GM21447 (cell line): ENCODE measurements around the gene DNAJC24.
"Not testable (repeated sequence)": the region's sequence is repeated elsewhere in the genome, so short reads cannot be mapped to it uniquely, and the experiment has no call there.

Experiments
- ATAC-seq: cut with Tn5 transposase; IDR thresholded peaks from one replicate; pipeline ENCODE4 v1.9.1; 2021; ENCODE audit not compliant: unreplicated experiment

DNAJC24 gene, protein sequence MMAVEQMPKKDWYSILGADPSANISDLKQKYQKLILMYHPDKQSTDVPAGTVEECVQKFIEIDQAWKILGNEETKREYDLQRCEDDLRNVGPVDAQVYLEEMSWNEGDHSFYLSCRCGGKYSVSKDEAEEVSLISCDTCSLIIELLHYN

DNA sequence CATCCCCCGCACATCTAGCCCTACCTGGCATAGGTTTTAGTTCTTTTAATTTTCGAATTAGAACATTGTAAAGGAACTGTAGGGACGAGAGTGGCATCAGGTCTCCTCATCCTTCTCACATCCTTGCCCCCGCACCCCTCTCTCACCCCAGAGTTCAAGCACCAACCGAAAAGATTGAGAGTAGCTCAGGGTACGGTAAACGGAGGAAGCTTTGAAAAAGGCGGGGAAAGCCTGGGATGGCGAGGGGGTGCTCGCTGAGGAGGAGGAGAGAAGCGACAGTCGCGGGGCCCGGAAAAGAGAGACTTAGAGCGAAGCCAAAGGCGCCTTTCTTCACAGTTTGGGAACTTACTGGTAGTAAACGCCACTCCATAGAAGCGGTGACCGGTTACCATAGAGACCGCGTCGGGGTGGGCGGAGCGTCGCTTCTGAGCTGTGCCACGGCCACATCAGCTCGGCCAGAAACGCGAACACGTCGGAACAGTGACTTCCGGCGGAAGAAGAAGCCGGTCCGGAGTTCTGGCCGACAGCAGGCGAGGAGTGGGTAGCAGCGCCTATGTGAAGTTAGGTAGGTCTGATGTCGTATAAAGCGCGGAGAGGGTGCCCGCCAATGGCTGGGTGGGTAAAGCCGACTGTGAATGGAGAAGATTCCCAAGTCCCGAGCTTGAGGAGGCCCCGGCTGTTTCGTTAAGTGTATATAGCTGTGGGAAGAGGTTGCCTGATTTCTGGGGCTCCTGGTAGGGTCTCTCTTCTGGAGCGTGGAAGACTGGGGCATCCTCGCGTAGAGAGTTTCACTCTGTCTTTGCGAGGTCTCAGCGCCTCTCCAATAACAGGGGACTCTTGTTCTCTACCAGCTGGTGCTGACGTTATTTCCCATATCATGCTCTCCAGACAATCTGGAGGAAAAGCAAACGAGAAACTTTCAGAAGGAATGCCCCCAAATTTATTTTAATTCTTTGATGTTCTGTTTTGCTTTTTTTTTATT is at the start of gene DNAJC24, which contains the start of gene DCDC1:
TSS of gene DNAJC24 (plus strand) at position 513 of the 982 bp plus-strand sequence. CDS start 889 bp downstream, outside the sequence.
TSS of gene DCDC1 (minus strand) at position 392 of the 982 bp plus-strand sequence. CDS start 41,459 bp downstream, outside the sequence.
- ATAC-seq, result peak; percentile 98

DNA sequence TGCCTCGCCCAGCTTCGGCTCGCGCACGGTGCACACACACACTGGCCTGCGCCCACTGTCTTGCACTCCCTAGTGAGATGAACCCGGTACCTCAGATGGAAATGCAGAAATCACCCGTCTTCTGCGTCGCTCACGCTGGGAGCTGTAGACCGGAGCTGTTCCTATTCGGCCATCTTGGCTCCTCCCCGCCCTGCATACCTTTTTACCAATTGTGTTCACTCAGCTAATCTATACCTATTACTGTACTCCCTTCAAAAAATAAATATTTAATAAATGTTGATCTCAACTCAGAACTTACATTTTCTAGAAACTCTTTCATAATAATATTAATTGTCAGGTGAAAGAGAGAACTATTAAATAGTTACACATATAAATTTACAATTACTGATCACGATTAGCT is 48.2 kb upstream of the DNAJC24 start:
- not testable (repeated sequence) for ATAC-seq

DNA sequence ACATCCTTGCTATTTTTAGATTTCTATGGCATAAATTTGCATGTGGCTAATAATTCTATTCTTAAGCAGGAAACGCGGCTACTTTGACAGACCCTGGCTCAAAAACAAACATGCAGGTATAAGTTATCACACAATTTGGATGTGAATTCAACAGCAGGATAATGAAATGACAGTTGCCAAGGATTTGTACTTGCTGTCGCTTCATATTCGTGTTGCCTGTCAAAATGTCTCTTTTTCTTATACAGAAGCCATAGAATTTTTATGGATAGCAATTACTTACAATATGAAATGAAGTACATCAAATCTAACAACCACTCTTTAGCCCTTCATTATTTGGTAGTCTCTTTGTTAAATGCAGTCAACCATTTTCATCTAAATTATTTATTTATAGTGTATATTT is 46.5 kb upstream of the DNAJC24 start:
- no peak for ATAC-seq

DNA sequence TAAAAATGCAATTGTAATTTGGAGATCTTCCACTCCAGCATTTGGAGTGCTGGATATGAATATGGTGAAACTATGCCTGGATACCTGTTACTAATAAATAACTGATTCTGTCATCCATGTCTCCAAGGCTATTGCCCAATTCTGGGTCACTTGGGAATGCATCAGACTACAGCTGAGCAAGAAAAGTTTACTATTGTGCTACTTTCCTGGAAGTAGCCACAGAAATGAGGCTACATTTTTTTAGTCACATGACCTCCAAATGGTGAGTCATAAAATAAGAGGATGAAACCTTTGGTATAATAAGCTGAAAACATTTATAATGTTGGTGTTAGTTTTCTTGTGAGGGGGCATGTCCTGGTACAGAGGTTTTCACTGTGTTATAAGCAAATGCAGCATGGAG is 44.5 kb upstream of the DNAJC24 start:
- ATAC-seq, result no peak

DNA sequence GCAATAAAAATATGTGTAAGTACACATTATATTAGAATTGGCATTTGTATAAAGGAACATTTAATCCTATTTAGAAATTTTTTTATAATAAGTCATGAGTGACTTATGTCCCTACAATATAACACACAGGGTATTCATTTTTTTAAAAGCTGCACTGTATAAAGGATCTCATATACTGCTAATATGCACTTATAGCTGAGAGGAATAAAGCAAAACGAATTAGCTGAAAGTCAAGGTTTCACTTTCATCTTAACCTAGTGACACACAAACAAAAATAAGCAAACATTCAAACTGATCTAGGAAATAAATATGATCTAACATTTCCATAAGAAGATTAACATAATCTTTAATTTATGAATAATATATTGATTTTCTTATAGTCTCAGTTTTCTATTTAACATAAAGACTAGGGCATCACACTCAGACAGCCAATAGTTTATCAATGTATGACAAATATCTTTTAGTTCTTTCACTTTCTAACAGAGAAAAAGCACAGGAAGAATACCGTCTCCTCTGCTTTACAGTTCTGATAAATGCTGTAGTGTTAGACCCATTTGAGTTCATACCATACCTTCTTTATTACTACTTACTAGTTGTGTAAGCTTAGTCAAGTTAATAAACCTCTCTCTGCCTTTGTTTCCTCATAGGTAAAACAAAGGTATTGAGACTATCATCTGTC is 43.1 kb upstream of the DNAJC24 start:
- ATAC-seq, result peak; percentile 76

DNA sequence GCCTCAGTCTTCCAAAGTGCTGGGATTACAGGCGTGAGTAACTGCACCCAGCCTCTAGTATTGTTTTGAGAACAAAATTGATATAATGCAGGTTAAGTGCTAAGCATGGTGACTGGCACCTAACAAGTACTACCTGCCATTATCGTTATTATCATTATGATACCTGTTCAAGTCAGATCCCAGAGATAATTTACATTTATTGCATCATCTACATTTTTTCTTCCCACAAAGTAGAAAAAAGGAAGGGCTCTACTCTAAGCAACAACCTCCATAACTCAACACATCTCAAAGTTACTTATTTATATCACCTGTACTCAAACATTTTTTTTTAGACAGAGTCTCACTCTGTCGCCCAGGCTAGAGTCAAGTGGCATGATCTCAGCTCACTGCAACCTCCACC is 42.2 kb upstream of the DNAJC24 start:
- no peak for ATAC-seq

DNA sequence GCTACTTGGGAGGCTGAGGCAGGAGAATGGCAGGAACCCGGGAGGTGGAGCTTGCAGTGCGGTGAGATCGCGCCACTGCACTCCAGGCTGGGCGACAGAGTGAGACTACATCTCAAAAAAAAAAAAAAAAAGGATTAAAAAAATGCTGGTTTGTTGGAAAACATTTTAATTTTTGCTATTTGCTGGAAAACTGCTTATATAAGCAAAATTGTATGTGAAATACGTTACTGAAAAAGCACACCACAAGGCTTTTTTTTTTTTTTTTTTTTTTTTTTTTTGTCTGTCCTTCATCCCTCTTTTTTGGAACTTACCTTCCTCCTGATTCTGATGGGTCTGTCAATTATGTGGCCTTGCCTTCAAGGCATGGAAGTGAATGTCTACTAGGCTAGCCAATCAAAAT is 41.0 kb upstream of the DNAJC24 start:
- ATAC-seq, result no peak

DNA sequence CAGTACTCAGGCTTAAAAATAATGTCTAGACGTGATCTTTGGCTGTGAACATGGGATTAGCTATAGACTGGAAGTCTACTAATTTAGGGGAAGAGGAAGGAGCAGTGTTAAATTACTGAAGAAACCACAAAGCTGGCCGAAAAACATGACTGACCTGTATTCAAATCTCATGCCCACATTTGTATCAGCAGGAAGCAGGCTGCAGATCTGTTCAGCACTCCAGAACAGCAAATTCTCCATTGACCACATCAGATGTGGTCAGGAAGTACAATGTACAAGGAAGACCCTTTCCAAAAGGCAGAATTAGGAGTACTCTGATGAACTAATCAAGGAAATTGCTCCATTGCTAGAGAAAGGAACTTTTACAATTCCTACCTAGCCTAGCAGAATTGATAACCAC is 31.9 kb upstream of the DNAJC24 start:
- no peak for ATAC-seq

DNA sequence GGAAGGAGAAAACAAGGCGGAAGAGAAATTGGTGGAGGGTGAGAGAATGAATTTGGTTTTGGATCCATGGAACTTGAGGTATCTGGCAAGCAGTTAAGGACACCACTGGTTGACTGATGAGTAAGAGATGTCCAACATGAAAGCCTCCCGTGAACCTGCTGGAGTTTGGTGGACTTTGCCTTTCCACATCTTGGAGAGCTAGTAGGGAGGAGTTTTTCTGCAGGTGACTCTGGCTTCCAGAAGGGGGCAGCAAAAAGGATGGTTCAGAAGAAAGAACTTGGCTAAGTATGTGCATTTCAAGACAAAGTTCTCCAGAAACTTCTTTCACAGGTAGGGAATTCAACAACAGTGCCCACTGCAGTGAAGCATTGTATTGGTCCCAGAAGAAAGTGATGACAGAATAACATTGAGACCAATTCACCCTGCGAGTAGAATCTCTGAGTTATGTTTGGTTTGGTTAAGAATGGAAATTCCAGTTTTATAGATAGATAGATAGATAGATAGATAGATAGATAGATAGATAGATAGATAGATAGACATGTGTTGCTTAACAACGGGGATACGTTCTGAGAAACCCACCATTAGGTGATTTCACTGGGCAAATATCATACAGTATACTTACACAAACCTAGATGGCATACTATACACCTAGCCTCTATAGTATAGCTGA is 28.6 kb upstream of the DNAJC24 start:
- no peak for ATAC-seq

DNA sequence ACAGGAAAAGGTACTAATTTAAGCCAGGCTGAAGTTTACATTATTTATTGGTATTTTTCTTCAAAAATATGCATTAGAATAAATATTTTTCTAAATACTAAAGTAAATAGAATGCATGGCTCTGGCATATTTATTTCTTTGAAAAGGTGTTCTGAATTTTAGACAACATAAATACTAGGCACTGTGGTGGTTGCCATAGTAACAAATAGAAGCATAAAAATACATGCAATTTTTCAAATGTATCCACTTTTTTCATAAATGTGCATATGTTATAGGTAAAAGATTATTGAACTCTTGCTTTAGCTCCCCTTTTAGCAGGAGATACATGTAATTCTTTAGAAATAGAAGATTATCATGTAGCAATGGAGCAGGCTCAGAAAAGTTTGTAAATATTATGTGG is 18.5 kb upstream of the DNAJC24 start:
- ATAC-seq, result no peak

DNA sequence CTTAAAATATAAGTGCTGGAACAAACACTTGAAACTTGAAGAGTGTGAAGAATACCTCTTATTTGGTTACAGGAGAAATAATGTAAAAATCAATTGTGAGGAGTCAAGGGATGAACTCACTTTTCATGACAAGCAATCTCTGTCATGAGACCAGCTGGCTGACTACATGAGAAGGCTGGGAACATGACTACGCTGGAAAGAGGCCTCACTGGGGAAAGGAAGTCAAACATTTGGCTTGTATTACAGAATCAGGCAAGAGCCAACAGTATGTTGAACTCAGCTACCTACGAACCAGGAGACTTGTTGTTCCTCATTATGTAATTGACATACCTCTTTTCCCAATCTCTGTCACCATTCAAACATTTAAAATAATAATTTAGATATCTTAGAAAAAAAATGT is 14.5 kb upstream of the DNAJC24 start:
- ATAC-seq, result no peak

DNA sequence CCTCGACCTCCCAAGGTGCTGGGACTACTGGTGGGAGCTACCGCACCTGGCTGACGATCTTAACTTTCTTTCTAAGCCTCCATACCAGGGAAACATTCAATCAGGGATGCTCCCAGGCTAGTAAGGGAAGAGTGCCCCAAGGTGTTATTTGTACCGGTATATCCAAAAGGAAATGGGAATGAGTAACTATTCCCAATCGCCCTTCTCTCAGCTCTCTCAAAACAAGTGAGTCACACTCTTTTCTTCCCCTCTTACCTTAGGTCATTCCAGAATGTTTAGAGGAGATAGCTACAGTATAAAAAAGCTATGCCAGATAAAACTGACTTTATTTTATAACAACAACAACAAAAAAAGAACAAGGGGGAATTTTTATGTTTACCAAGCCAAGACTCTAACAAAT is 13.8 kb upstream of the DNAJC24 start:
- ATAC-seq, result no peak

DNA sequence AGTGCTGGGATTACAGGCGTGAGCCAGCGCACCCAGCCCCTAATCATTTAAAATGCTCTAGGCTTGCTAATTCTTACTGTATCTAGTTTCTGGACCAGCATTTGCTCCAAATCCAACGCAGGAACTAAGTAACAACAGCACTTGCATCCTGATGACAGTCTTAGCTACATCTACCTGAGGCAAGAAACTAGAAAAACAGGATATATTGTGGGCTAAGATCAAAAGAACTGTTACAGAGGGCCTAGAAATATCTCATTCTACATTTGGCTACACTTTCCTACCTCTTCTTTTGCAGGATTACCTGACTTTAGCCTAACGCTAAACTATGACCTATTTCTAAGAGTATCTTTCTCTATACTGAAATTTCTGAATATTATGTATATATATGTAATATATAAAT is 7.9 kb upstream of the DNAJC24 start:
- no peak for ATAC-seq

DNA sequence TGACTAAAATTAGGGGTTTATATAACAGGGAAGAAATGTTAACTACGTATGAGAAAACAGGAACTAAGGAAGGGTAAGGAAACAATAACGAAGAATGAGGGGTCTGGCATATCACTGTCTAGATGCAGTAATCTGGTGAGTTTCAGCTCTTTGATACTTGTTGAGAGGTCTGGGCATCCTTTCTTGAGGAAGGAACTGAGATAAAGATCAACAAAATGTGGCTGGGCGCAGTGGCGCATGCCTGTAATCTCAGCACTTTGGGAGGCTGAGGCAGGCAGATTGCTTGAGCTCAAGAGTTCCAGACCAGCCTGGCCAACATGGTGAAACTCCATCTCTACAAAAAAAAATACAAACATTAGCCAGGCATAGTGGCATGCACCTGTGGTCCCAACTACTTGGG is 2.9 kb upstream of the DNAJC24 start:
- no peak for ATAC-seq

DNA sequence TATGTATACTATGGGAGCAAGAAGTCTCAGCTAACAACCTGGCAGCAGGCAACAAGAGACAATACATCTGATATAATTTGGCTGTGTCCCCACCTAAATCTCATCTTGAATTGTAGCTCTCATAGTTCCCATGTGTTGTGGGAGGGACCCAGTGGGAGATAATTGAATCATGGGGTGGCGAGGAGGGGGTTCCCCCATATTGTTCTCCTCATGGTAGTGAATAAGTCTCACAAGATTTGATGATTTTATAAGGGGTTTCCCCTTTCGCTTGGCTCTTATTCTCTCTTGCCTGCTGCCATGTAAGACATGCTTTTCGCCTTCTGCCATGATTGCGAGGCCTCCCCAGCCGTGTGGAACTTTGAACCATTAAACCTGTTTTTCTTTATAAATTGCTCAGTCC is 6.2 kb downstream of the DNAJC24 start:
- ATAC-seq, result no peak

DNA sequence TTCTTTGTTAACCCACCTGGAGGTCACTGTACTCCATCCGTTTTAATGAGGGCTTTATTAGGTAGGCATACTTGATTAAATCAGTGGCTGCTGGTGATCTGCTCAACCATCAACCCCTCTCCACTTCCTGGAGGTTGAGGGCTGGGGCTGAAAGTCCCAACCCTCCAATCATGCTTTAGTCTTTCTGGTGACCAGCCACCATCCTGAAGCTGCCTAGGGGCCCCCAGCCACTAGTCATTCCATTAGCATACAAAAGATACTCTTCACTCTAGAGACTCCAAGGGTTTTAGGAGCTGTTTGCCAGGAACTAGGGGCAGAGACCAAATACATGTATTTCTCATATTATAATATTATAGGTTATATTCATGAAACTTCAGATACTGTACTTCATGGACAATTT is 13.5 kb downstream of the DNAJC24 start:
- no peak for ATAC-seq

DNA sequence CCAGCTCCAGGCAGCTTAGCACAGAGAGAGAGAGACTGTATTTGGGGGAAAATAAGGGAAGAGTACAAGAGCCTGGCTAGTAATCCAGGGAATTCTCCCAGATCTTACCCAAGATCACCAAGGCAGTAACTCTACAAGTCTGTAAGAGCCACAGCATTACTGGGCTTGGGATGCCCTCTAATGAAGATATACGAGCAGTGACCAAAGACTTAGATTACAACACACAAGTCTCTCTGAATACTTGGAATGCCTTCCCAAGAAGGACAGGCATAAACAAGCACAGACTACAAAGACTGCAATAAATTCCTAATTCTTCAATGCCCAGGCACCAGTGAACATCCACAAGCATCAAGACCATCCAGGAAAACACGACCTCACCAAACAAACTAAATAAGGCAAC is 17.7 kb downstream of the DNAJC24 start:
- ATAC-seq, result no peak

DNA sequence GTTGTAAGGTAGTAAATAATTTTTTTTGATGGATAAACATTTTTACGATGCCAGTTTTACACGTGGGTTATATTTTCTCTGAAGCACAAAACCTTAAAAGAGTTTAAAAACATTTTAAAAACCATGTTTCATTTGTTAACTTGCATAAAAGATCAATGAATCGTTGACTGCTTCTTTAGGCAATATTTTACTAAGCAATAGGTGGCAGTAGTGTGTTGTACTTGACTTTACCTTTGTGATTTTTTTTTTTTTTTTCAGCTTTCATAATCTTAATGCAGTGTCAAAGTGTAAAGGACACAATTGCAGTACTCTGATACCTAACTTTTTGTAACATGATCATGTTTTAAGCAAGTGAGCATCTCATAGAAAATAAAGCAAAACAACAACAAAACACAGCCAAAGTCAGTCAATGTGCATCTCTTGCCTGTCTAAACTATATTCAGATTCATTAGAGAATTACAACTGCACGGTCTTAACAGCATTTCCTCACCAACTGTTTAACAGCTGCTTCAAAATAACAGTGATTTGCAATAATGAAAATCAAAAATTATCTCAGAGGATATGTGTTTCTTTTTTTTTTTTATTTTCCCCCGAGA is 27.7 kb downstream of the DNAJC24 start:
- no peak for ATAC-seq

DNA sequence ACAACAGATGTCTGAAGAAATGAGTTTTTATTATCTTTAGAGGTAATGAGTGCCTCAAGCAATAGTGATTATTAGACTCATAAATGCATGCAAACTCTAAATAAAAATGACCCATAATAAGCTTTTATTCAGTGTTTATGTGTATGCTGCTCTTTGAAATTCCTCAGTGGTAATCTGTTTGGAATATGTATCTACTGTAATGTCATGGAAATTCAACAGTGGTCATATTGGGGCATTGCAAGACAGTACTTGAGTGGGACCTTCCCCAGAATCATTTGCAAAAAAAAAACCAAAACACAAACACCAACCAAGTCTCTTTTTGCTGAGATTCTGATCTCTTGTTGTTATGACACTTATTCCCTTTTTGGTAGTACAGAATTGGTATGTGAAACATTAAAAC is 35.0 kb downstream of the DNAJC24 start:
- no peak for ATAC-seq

DNA sequence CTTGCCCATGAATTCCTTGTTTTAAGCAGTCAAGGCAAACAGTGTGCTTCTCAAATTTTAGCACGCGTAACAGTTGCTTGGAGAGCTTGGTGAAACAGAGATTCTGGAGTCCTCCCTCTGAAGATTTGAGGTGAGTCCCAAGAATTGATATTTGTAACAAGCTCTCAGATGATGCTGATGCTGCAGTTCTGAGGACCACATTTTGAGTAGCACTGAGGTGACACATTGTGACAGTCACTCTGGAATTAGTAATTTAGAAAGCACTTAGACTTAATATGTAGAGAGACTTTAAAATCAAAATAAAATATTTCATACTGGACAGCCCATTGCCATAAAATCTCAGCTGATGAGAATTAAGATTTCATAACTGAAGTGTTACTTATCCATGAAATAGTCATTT is 38.5 kb downstream of the DNAJC24 start:
- ATAC-seq, result no peak

DNA sequence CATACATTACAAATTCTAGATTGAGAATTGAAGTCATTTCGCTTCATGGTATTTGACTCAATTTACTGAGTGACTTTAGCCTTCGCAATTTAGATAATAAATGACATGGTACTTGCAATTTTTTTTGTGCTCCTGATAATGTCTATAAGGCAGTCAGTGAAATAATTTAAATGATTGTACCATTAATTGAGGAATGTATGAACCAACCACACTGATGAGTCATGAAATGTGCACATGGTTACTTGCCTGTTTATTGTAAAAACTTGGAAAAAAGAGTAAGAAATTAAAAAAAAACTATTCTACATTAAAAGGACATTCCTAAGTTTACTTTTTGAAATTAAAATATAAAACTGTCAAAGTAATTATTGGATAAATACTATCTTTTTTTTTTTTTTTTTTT is 43.3 kb downstream of the DNAJC24 start:
- no peak for ATAC-seq
